SK-N-DZ (cell line): Measurements from ENCODE around the gene STMND1. TPM values are rescaled to one million over a fixed set of nuclear protein-coding genes. Genes with fewer than 3 reads are reported as not detected.
"Not testable (repeated sequence)": the region's sequence is repeated elsewhere in the genome, so short reads cannot be mapped to it uniquely, and the experiment has no call there.

Experiments used
- DNase-seq: peaks from one replicate; pipeline ENCODE4 v3.0.0-alpha.2; 2015; ENCODE audit warnings: low spot score
- polyA plus RNA-seq, 2 experiments: library from polyadenylated mRNA; depleted of rRNA; stranded (reverse); fragments of >200 nt; gene quantifications; 2 replicates each; pipeline ENCODE4 v1.2.3, GENCODE V29; 2014

The STMND1 gene
- polyA plus RNA-seq (2014; cell fraction: cytosol; rRNA removed) = 0.81 TPM in 1 of 2 replicates, not detected in the other
- 0.21 TPM in 1 of 2 replicates, not detected in the other for polyA plus RNA-seq (2014; cell fraction: nucleus; rRNA removed)

- DNase-seq = peak; percentile 60
Observed at GRCh38 chr6:17101422-17102257, at the start of gene STMND1. TSS of gene STMND1 (plus strand) at chr6:17102050. CDS start at chr6:17102258, 208 bp downstream.

GRCh38 chr6:17054647-17055046, 47.2 kb upstream of the STMND1 start:
- no peak for DNase-seq

GRCh38 chr6:17057322-17057721, 44.5 kb upstream of the STMND1 start:
- DNase-seq = no peak

- no peak for DNase-seq
Observed at GRCh38 chr6:17058550-17058949, 43.3 kb upstream of the STMND1 start.

GRCh38 chr6:17059022-17059421, 42.8 kb upstream of the STMND1 start:
- DNase-seq = no peak

- no peak for DNase-seq
Observed at GRCh38 chr6:17059850-17060249, 42.0 kb upstream of the STMND1 start.

GRCh38 chr6:17061097-17061496, 40.8 kb upstream of the STMND1 start:
- DNase-seq = no peak

- DNase-seq = no peak
Observed at GRCh38 chr6:17062871-17063440, 38.9 kb upstream of the STMND1 start.

- no peak for DNase-seq
Observed at GRCh38 chr6:17064975-17065374, 36.9 kb upstream of the STMND1 start.

GRCh38 chr6:17066610-17067009, 35.2 kb upstream of the STMND1 start:
- no peak for DNase-seq

- not testable (repeated sequence) for DNase-seq
Observed at GRCh38 chr6:17068972-17069371, 32.9 kb upstream of the STMND1 start.

GRCh38 chr6:17070400-17070799, 31.4 kb upstream of the STMND1 start:
- DNase-seq = not testable (repeated sequence)

GRCh38 chr6:17073596-17073995, 28.3 kb upstream of the STMND1 start:
- not testable (repeated sequence) for DNase-seq

- DNase-seq = no peak
Observed at GRCh38 chr6:17081273-17081672, 20.6 kb upstream of the STMND1 start.

GRCh38 chr6:17081860-17082508, 19.9 kb upstream of the STMND1 start:
- no peak for DNase-seq

GRCh38 chr6:17083397-17083796, 18.5 kb upstream of the STMND1 start:
- DNase-seq = no peak

- peak; percentile 78 for DNase-seq
Observed at GRCh38 chr6:17086469-17086868, 15.4 kb upstream of the STMND1 start.

- DNase-seq = no peak
Observed at GRCh38 chr6:17088091-17088611, 13.7 kb upstream of the STMND1 start.

- no peak for DNase-seq
Observed at GRCh38 chr6:17091122-17091521, 10.7 kb upstream of the STMND1 start.

- DNase-seq = peak; percentile 46
Observed at GRCh38 chr6:17093686-17094085, 8.2 kb upstream of the STMND1 start.

GRCh38 chr6:17096096-17096495, 5.8 kb upstream of the STMND1 start:
- no peak for DNase-seq

GRCh38 chr6:17096652-17097051, 5.2 kb upstream of the STMND1 start:
- DNase-seq = no peak
